HG02943 (cell line): Measurements from ENCODE around the gene LENEP.

Source experiments
- ATAC-seq: cut with Tn5 transposase; IDR thresholded peaks from one replicate; pipeline ENCODE4 v1.9.1; 2021; ENCODE audit warnings: mild to moderate bottlenecking, low read depth, moderate library complexity; ENCODE audit not compliant: unreplicated experiment

Gene LENEP, protein sequence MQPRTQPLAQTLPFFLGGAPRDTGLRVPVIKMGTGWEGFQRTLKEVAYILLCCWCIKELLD

DNA sequence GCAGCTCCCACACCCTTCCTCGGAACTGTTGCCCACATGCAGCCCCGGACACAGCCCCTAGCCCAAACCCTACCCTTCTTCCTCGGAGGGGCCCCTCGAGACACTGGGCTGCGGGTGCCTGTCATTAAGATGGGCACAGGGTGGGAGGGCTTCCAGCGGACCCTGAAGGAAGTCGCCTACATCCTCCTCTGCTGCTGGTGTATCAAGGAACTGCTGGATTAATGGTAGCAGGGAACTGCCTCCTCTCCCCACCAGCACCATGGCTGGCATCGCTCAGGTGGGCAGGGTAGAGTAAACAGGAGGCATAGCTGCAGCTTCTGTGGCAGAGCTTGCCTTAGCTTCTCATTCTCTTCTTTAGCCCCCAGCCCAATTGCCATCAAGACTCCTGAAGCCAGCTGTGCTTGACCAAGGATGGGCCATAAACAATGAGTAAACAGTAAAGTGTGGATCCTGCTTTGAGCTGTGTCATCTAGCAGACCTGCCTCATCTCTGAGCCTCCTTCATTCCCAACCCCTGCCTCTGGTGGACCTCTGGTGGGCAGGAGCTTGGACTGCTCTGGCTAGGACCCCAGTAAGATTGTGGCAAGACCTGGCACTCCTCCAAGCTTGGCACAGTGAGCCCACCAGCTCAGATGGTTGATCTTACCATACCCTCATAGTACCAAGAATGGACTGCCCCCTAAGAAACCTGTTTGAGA is at the start of gene LENEP:
Gene LENEP, plus strand, starts transcription at position 15 of the 697 bp plus-strand sequence. Its CDS starts 22 bp downstream, at position 37.
- no peak for ATAC-seq

DNA sequence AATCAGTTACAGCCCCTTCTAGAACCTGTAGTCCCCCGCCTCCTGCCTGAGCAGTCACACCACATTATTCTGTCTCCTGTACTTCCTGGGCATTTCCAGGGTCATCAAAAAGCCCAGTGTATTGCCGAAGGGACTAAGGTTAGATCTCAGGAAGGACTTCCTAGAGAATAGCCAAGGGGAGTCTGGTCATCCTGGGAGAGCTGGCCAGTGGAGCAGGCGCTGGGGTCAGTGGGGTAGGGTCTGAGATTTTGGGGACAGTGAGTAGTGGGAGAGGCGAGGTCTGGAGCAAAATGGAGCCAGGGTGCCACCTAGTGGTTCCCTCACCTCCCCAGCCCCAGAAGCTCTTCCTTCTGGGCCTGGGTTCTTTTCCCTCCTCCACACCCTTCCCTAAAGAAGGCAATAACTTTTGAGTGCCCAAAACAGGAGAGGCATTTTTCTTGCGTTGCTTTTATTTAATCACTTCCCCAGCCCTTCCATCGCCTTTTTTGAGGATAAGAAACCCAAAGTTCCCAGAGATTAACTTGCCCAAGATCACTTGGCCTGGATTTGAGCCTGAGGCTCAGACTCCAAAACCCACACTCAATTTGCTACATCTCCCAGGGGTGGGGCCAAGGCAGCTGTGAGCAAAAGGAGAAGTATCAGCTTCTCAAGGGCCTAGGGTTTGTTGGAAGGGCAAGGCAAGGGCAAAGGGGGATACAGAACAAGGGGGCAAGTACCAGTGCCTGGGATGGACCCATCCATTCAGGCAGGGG is 49.6 kb upstream of the LENEP start:
- no peak for ATAC-seq

DNA sequence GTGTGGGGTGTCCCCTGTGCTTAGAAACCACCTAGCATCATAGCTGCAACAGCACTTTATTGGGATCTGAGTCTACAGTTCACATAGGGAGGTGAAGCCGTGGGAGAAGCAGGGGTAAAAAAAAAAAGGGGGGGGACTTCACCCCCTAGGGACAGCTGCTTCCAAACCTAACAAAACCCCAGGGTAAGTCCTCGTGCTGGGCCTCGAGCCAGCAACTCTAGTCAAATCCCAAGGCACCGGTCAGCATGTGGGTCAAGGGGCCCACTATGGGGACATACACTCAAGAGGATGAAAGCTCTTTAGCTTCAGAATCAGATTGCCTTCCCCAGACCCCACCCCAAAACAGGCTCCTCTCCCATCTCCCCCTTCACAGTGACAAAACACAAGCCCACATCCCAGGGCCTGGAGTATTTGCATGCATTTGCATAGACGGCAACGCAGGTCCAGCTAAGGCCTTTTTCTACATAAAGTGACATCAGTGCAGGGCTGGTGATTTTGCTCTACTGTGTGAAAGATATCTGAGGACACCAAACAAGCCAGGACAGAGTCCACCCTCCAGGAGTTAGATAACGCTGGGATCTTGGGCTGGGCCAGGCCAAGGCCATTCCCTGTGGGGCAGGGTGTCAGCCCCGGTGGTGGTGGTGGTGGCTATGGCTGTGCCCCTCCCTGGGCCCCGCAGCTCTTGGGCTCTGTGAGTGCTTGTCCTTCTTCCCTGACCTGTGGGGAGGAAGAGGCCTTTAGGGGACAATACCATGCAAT is 48.8 kb upstream of the LENEP start:
- ATAC-seq: no peak

DNA sequence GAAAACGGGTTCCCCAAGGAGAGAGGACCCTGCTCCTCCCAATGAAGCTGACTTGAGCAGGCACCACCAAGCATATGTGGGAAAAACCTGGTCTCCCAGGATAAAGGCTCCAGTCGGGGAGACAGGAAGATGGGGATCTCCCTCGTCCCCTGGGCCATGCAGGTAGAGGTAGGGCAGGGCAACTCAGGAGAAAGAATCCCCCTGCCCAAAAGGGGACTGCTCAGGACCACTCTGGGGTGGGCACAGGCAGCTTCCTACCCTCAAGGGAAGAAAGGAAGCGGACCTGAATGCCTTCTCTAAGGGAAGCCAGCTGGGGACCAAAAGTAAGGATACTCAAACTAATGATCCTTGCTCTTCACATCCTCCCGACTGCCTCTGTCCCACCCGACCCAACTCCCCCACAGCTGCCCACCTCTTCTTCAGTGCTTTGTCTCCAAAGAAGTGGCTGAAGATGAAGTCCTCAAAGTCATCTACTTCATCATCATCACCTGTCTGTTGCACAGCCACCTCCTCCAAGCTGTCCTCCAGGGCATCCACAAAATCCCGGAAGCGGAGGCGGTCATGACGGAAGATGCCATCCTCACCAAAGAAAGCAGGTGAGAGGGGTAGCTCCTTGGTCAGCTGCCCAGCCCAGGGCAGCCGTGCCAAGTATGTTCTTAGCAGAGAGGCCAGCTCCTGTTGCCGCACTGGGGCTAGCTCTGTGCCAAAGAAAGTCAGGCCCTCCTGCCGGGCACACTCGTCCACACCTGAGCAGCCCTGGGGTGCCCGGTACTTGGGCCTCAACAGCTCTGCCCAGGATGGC is 48.0 kb upstream of the LENEP start:
- ATAC-seq: no peak

DNA sequence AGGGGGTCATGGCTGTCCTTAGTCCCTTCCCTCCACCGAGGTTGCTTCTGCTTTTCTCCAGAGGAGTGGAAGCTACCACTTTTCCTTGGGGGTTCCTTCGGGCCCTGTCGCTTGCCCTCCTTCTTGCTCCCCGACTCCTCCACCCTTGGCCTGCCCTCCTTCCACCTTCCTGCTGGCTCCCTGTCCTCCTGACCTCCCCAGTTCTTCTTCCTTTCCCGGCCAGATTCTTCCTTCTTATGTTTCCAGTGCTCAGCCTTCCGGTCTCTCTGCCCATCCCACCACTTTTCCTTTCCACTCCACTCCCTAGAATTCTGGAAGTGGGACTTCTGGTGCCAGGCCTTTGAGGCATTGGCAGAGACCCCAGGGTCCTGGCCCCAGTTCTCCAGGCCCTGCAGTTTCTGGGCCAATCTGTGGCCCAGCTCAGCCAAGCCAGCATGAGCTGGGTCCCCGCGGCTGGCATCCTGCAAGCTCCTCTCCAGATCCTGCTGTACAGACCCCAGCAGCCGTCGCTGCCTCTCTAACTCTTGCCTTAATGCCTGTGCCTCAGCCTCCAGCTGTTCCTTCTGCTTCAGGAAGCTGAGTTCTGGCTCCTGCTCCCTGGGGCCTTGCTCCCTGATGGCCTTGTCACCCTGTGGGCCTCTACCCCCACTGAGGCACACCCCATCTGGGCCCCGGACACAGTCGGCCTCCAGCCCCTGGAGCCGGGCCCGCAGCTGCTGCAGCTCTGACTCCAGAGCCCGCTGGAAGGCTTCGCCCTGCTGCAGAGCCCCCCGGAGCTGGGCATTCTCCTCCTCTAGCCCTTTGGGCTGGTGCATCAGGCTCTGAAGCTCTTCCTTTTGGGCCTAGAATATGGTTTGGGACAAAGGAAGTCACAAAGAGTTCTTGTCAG is 47.2 kb upstream of the LENEP start:
- ATAC-seq: no peak

DNA sequence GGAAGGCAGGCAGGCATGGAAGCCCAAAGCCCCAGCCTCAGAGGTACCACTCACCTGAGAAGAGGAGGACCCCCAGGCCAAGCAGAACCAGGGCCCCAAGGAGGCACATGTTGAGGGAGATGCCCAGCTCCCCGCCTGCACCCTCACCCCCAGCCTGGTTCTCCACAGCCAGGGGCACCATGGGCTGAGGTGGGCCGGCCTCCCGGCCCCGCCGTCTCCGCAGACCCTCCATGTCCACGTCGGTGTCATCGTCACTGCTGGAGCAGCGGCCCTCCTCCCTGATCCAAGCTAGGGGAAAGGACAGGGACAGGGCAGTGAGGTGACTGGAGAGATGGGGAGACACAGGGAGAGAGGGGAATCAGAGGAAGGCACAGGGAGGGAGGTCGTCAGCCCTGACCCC is 45.3 kb upstream of the LENEP start:
- no peak for ATAC-seq

DNA sequence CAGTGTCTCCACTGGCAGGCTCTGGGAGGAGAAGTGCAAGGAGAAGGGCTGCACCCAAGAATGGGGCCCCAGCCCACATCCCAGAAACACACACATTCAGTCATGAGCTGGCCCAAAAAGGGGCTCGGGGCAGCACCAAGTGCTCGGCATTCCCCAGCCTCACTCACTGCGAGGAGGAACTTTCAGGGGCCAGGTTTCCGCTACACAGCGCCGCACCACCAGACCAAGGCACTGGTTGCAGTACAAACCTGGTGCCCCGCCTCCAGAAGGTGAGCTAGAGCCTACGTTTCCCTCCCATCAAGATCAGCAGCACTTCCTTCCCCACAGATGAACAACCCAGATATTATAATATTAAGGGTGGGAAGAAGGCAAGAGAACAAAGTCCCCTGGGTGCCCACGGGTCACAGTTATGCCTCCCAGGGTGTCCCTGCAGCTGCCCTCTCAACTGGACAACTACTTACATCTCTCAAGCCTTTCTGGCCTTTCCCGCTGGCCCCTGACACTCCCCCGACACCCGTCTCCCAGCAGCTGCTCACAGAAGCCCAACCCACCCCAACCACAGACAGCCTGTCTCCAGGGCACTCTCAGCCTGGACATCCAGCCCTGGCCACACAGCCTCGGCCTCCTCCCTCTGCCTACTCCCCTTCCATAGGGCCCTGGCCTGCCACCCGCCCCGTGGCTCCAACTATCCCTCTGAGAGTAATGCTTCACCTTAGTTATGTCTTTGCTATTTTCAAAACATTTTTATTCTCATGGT is 41.3 kb upstream of the LENEP start:
- no peak for ATAC-seq

DNA sequence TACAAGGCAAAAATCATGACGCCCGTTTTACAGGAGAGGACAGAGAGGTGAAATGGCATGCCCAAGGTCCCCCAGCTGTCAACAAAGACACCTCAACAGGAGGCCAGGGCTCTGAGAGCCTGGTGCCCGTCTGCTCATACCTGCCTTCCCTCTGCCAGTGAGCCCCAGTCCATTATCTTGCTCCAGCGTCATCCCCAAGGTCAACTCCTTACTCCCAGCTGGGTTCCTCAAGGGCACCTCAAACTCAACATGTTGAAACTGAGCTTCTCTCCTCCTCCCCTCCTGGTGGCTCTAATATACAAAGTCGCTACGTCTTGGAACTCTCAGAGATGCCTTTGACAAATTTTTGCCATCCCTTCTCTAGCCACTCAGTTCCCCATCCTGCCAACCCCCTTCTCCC is 40.7 kb upstream of the LENEP start:
- no peak for ATAC-seq

DNA sequence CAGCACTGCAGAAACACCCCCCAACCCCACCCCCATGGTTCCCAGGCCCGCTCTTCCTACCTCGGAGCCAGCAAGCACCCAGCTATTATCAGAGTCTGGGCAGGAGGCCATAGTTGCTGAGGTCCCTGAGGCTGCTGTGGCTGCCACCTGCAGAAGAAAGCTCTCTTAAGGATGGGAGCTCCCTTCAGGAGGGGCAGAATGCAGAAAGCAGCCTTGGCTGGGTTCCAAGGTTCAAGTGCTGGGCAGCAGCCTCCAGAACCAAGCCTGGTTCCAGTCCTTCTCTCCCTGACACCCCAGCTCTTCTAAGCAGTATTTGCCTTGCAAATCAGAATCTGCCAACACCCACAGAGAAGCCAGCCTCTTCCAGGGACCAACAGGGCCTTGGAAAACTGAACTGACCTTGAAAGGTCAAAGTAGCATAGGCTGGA is 39.8 kb upstream of the LENEP start:
- ATAC-seq: no peak

DNA sequence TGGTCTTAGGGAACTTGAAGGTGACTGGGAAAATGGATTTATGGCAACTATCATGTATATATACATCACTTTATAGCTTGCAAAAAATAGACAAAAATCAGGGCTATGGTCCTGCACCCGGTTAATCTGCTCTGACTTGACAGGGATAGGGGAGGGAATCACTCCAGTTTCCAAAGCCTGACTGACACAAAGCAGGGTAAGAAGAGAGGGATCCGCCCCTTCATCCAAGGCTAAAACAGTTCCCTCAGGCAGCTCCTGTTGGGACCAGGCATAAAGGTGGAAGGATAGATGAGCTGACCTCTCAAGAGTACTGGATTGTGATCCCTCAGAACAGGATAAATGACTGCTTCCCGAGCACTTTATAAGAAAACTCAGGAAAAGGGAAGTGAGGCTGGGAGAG is 38.8 kb upstream of the LENEP start:
- ATAC-seq: no peak

DNA sequence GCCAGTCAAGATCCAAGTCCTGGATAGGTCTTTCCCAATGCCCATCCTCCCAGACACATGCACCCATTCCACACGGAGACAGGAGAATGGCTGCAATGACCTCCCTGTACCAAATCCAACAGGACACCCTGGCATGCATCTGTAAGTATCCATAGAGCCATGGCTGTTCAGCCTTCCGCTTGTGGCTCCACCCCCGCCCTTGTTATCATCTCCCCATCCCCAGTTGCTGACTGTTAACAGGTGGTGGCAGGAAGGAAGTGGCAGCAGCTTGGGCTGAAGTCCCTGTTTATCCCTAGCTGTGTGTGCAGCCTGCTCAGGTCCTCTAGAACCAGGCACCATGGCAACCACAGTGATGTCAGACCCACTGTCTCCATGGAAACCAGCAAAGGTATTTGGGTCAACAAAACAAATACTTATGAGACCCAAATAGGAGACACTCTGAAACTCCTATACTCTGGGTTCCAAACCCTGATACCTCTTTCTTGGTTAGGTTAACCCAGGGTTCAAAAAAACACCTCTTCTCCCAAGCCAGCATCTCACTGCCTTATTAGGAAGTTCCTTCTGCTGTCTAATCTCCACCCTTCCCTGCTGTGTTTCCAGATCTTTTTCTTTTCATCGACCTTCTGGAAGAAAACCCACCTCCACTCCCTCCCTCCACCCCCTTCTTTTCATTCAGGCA is 38.2 kb upstream of the LENEP start:
- ATAC-seq: no peak

DNA sequence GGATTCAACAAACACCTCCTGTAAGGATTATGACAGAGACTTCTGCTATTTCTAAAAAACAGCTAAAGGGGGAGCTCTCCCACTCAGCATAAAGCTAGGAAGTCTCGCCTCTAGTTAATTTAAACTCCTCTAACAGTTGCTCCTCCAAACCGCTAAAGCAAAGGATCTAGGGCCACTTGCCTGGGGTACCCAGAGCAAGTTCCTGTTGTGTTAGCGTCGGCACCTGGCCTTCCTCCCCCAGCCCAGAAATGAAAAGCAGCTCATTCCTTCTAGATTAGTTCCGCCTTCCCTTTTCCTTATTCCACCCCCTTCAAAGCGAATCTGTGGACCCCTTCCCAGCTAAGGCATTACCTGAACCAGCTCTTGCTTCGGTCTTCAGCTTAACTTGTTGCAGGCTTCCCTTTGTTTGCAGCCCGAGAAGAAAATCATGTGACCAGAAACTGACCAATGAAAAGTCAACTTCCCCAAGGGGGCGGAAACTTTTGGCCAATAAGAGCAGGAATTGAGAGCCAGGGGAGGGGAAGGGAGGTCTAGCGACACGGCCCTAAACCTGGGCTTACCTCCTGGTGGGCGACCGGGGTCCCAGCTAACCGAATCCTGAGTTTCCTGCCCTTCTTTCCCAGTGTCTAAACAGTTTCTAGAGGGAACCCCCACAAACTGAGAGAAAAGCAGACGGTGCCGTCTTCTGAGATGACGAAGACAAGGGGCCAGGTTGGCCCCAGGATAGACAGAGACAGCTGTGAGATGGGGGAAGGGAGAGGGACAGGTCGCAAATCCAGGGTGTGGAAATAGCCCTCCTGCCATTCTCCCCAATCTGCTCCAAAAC is 37.5 kb upstream of the LENEP start, which contains the start of gene PBXIP1:
Gene PBXIP1, minus strand, starts transcription at position 382 of the 826 bp plus-strand sequence. CDS start 2,378 bp downstream, outside the sequence.
- ATAC-seq: no peak

DNA sequence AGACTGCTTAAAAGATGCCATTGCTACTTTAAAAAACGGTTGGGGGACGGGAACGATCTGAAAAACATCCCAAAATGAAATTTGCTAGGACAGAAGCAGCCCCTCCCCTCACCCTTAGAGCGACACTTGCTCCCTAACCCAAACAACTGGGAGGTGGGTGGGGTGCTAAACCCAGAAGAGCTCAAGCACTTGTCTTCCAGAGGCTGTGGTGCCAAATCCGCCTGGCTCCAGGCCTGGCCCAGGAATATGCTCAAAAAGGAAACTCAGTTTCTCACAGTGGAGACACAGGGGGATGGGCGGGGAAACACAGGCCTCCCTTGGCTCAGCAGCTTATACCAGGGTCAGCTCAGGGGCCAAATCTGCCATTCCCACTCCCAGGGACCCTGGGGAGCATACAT is 36.8 kb upstream of the LENEP start:
- no peak for ATAC-seq

DNA sequence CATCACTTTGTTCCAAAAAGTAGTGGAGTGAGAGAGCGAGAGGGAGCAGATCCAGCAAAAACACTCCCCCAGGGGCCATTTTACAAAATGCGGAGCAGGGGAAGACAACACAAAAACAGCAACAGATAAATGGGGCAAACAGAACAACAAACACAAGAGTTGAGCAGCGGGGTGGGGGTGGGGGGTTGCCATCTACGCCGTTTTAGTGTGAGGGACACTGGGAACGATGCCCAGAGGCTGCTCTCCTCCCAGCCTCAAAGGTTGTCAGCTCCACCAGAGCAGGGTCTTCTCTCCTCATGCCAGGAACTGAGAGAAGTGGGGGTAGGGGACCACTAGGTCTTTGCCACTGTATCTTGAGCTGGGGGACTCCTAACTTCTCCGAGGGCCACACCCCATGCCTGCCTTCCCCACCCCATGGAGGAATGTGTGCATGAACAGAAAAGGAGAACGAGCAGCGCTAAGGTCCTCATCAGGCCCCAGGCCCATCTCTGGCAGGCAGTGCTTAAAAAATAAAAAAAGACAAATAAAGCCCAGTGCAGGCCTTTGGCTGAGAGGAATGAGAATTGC is 36.2 kb upstream of the LENEP start:
- no peak for ATAC-seq

DNA sequence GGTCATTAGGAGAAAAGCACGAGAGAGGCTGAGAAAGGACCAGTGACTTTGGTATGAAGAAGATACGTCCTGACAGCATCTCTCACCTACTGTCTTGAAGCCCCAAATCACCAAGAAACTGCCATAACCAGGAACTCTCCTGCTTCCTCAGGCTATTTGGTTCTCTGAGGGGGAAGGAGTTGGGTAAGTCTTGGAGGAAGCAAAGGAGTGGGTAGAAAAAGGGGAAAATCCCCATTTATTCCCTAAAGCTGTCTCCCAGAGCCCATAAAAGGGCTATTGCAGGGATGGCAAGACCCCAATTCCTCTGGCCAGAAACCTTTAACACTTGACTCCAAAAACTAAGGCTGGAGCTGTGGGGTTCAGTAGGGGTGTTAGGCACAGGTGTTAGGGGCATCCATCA is 35.4 kb upstream of the LENEP start:
- no peak for ATAC-seq

DNA sequence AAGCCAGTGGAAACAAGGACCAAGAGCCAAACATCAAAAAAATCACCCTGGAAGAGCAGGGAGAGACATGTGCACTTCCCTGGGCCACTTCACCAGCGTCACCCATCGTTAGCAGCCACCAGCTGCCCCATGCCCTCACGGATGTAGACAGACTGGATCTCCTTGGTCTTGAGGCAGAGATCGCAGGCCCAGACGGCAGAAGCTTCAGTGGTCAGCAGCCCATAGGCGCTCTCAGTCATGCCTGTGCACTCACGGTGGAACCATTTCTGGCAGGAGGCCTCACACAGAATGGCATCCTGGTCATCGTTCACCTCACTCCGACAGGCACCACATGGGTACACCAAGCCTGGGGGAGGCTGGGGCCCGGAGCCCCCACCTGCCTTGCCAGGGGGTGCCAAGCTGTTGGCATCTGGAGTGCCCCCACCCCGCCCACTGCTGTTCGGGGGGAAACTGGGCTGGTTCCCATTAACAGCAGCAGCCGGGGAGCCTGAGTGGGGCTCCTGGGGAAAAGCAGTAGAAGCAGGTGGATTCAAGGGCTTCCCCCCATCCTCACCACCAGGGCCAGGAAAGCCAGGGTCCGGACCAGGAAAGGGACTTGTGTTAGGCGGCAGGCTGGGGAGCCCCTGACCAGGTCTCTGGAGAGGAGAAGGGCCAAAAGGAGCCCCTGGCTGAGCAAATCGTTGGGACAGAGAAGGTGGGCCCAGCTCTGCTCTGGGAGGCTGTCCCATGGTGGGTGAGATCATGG is 34.5 kb upstream of the LENEP start:
- ATAC-seq: no peak
